Transverse colon (tissue), 4 donors: ENCODE results near the gene DTX1. TPM values are rescaled to one million over a fixed set of nuclear protein-coding genes. Genes with fewer than 3 reads are reported as not detected.

ENCODE experiments used
- DNase-seq: peaks from one replicate; pipeline ENCODE4 v3.0.0-alpha.2; 2019
- H3K27ac ChIP-seq, 4 donors: fragments of 200-600 bp; sonication (generic); 2 replicates each; pipeline ENCODE4 v1.5.1; 2016 to 2018; ENCODE audit warnings: inconsistent platforms in 4 of 4
- H3K27me3 ChIP-seq: fragments of 200-600 bp; sonication (generic); 2 replicates; pipeline ENCODE4 v1.5.1; 2017; ENCODE audit warnings: inconsistent platforms
- H3K36me3 ChIP-seq, 4 donors: fragments of 200-600 bp; sonication (generic); 2 replicates each; pipeline ENCODE4 v1.5.1; 2017 to 2019; ENCODE audit warnings: inconsistent platforms in 4 of 4
- H3K4me1 ChIP-seq, 4 donors: fragments of 200-600 bp; sonication (generic); 2 replicates each; pipeline ENCODE4 v1.5.1; 2017 to 2020; ENCODE audit warnings: inconsistent platforms in 4 of 4
- H3K4me3 ChIP-seq, 4 donors: fragments of 200-600 bp; sonication (generic); 1 replicate in 1 of 4; 2 replicates in 3 of 4; pipeline versions ENCODE4 v1.5.1 to v1.6.1; 2017 to 2019; ENCODE audit warnings: inconsistent platforms in 4 of 4
- H3K9me3 ChIP-seq, 2 donors: fragments of 200-600 bp; sonication (generic); 2 replicates each; pipeline ENCODE4 v1.5.1; 2017 to 2019; ENCODE audit warnings: inconsistent platforms in 2 of 2
- EP300 ChIP-seq: sonication (generic); formaldehyde crosslinking; IDR thresholded peaks from one replicate; pipeline ENCODE4 v1.6.1; 2017; ENCODE audit warnings: antibody characterized with exemption, low read depth
- POLR2A ChIP-seq: fragments of 450-650 bp; IDR thresholded peaks from one replicate; pipeline ENCODE4 v1.6.1; 2016; ENCODE audit warnings: antibody characterized with exemption, mild to moderate bottlenecking, moderate library complexity
- POLR2AphosphoS5 ChIP-seq, 3 donors: sonication (generic); formaldehyde crosslinking; IDR thresholded peaks; one replicate each; pipeline ENCODE4 v1.6.1; 2016; ENCODE audit warnings: antibody characterized with exemption in 3 of 3
- WGBS, 2 donors: methylation state at CpG; one replicate each; pipeline ENCODE4 v1.1.5; 2018; ENCODE audit warnings: low coverage in 1 of 2; 5-methylcytosine and 5-hydroxymethylcytosine counted together
- in situ Hi-C, 4 donors: fragments of 200-750 bp; cut with MboI; loops; one replicate each; pipeline versions ENCODE4 v1.15.0 to v1.15.1; 2017; ENCODE audit warnings: low sequenced_read_pairs in 3 of 4, low pct_ligation_motif_present in 1 of 4, low pct_unique_long_range_greater_than_20kb in 1 of 4
- intact Hi-C: fragments of 100-400 bp; cut with DNase I; formaldehyde crosslinking; loops from one replicate; pipeline ENCODE4 v1.15.1; 2023; ENCODE audit warnings: low total_unique reads
- total RNA-seq, 4 donors: library from RNA; depleted of rRNA; stranded (reverse); fragments of >200 nt; gene quantifications; one replicate each; pipeline ENCODE4 v1.1.0, GENCODE V29; 2016
- TF ChIP-seq, protein P1 (sequence below), 5 experiments: fragments of 200-600 bp in 3 of 5; fragments of 450-650 bp in 2 of 5; sonication (generic) in 3 of 5; IDR thresholded peaks; 1 replicate in 2 of 5; 2 replicates in 3 of 5; pipeline ENCODE4 v1.5.1; 2016 to 2017; ENCODE audit warnings: antibody characterized with exemption in 5 of 5, inconsistent platforms in 3 of 5, mild to moderate bottlenecking in 2 of 5, moderate library complexity in 1 of 5

The DTX1 gene
- total RNA-seq, 4 donors from 2014 or later: 1.00 to 4.3 (median 3.0) TPM

DNA sequence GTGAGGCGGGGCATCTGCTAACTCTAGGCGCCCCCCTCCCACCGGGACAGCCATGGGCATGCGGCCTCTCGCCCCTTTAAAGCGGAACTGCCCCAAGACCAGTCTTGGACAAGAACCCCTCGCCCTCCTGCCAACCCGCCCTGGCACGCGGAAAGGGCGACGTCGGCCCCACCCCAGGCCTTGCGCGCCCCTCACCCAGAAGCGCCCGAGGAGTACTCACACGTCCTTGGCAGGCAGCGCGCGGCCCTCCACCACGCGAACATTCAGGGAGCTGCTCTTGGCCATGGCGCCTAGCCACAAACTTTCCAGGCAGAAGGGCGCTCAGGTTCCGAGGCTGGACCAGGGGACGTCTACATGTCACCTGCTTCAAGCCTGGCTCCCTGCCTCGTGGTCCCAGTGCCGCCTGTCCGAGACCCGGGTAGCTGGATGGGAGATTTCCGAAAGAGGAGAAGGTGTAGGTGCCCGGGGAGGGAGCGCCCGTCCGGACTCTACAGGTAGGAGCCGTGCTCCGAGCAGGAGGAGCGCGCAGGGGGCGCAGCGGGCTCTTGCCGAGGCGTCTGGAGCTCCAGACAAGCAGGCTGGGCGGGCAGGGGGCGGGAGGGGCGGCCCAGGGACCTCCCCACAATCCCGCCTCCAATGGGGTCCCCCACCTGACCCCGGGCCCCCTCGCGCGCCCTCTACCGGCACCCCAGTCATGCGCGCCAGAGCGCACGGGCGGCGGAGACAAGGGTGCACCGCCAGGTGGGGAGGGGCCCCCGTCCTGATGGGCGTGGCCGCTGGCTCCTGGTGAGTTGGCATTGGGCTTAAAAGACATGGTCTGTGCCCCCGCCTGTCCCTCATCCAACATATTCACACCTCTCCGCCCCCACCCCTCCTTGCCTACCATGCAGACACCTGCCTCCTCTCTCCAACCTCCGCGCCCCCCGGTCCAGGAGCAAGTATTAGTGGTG lies 78.9 kb downstream of the DTX1 start, which contains the start of gene RASAL1:
Gene RASAL1 (minus strand): TSS at position 584 of the 950 bp plus-strand sequence. CDS start 299 bp downstream, at position 285.
- intact Hi-C loops: no loop called here
- in situ Hi-C loops: no loop called here
- Histone ChIP-seq H3K4me3 (peak within 1 kb of the TSS; percentile 30 to 48 (median 40)), H3K36me3 (no peaks in the 10 kb centered on the region), H3K27ac (peak within 1 kb of the TSS; percentile 53 to 79 (median 66)), H3K4me1 (peaks cover 0 to 20% (median 12%) of the 10 kb centered on the region in 4 donors), H3K9me3 (no peaks in the 10 kb centered on the region), H3K27me3 (peaks cover 12% of the 10 kb centered on the region)
- 3% methylated on average over 38 of the region's 68 CpGs; no CpG with 5 or more reads in 1 of the 2 donors for WGBS, 2 donors
- no peak for TF ChIP-seq POLR2A
- no peak for TF ChIP-seq POLR2AphosphoS5 (IDR thresholded peaks at IDR 0.05)
- TF ChIP-seq EP300: no peak
- TF ChIP-seq, protein P1, sequence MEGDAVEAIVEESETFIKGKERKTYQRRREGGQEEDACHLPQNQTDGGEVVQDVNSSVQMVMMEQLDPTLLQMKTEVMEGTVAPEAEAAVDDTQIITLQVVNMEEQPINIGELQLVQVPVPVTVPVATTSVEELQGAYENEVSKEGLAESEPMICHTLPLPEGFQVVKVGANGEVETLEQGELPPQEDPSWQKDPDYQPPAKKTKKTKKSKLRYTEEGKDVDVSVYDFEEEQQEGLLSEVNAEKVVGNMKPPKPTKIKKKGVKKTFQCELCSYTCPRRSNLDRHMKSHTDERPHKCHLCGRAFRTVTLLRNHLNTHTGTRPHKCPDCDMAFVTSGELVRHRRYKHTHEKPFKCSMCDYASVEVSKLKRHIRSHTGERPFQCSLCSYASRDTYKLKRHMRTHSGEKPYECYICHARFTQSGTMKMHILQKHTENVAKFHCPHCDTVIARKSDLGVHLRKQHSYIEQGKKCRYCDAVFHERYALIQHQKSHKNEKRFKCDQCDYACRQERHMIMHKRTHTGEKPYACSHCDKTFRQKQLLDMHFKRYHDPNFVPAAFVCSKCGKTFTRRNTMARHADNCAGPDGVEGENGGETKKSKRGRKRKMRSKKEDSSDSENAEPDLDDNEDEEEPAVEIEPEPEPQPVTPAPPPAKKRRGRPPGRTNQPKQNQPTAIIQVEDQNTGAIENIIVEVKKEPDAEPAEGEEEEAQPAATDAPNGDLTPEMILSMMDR (IDR thresholded peaks at IDR 0.05): peak; percentile 39 to 63 (median 56)
- peak; percentile 88 for DNase-seq

DNA sequence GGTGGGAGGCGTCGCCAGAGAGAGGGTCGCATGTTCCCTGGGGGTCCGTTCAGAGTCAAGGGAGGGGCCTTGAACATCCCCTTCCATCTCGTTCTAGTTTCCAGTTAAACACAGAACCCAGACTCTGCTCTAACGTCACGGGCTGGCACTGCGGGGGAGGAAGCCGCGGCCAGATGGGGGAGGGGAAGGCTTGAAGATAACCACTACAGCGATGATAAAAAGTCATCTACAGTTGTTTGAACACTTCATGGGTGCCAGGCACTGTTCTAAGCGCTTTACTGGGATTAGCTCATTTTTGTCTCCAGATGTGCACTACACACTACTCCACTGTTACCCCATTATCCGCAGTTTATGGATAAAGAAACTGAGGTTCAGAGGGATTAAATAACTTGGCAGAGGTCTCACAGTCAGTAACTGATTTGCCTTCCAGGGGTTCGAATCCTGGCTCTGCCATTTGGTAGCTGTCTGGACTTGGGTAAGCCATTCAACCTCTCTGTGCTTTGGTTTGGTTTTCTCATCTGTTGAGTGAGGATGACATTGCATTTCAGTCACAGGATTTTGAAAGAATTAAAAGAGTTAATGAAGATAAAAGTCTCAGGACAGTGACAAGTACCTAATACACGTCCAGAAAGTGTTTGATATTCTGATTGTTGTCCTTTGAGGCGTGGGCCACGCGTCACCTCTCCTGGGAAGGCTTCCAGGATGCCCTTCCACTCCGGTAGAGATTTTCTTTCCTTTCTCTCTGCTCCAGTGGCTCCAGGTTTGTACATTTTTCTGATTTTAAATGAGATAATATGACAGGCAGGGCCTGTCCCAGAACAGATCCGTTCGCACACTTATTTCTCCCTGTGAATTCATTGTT lies 79.8 kb downstream of the DTX1 start:
- peak overlapping the region; percentile 53 to 79 (median 66) for H3K27ac ChIP-seq
- WGBS, 2 donors: 17 to 25% methylated on average over 1 to 19 of the region's 21 CpGs
- peaks cover 0 to 20% (median 12%) of the 10 kb centered on the region in 4 donors for H3K4me1 ChIP-seq
- no peaks in the 10 kb centered on the region for H3K9me3 ChIP-seq
- no peak for TF ChIP-seq POLR2A
- TF ChIP-seq, protein P1 (IDR thresholded peaks at IDR 0.05): no peak
- TF ChIP-seq POLR2AphosphoS5 (IDR thresholded peaks at IDR 0.05): no peak
- no peak for TF ChIP-seq EP300
- H3K4me3 ChIP-seq: peak overlapping the region in 2 of 4 donors; percentile 45 to 48
- no peaks in the 10 kb centered on the region for H3K36me3 ChIP-seq
- H3K27me3 ChIP-seq: peaks cover 12% of the 10 kb centered on the region
- peak; percentile 64 for DNase-seq
- intact Hi-C loops (no loop called here), in situ Hi-C loops (no loop called here)

- Histone ChIP-seq H3K4me1 (peaks cover 0 to 26% (median 15%) of the 10 kb centered on the region in 4 donors), H3K4me3 (no peak overlapping the region), H3K36me3 (no peaks in the 10 kb centered on the region), H3K27ac (peak overlapping the region; percentile 53 to 79 (median 66)), H3K9me3 (no peaks in the 10 kb centered on the region), H3K27me3 (peaks cover 12% of the 10 kb centered on the region)
- intact Hi-C loops (no loop called here), in situ Hi-C loops (no loop called here)
- TF ChIP-seq POLR2AphosphoS5 (IDR thresholded peaks at IDR 0.05) (peak in 2 of 3 donors; percentile 22 to 34), EP300 (no peak)
- TF ChIP-seq, protein P1 (IDR thresholded peaks at IDR 0.05): no peak
- DNase-seq: peak; percentile 86
- 35 to 51% methylated on average over 2 to 6 of the region's 6 CpGs for WGBS, 2 donors
Measured at GRCh38 chr12:113136990-113137511, 80.5 kb downstream of the DTX1 start.
